Measurements from ENCODE around the gene PAX8.

The PAX8 gene

GRCh38 chr2:113182471-113183260, 96.1 kb downstream of the PAX8 start:
- H3F3A ChIP-seq (ENCODE audit: control insufficient read depth, insufficient read depth), result no peaks in the 10 kb centered on the region
- H3K79me2 ChIP-seq (ENCODE audit: control insufficient read depth, low read length), result peaks cover 86% of the 10 kb centered on the region
- H3K27me3 ChIP-seq (ENCODE audit: control insufficient read depth, low read length), result no peaks in the 10 kb centered on the region
- no peak overlapping the region for H3K4me2 ChIP-seq (ENCODE audit: low read length)
- peaks cover 20% of the 10 kb centered on the region for H4K20me1 ChIP-seq (ENCODE audit: control insufficient read depth, insufficient read depth, low read depth, low read length)
- 0 out of 2 replicates have a peak, but pooled peaks cover 3% of the 10 kb centered on the region for H3K4me1 ChIP-seq (ENCODE audit: control insufficient read depth, low read length)
- no peak overlapping the region for H3K4me3 ChIP-seq (ENCODE audit: low read length)
- H3K9me3 ChIP-seq (ENCODE audit: control insufficient read depth, insufficient read depth, low read length), result no peaks in the 10 kb centered on the region
- no peak overlapping the region for H3K27ac ChIP-seq (ENCODE audit: low read depth, low read length)
- no peaks in the 10 kb centered on the region for H3K9me2 ChIP-seq (replicated peaks; ENCODE audit: control insufficient read depth, low read length)
- no peak for TF ChIP-seq CTCF (IDR thresholded peaks at IDR 0.05; ENCODE audit: low read depth, low read length, poor library complexity, severe bottlenecking)
- no peak for TF ChIP-seq EZH2phosphoT487 (IDR thresholded peaks at IDR 0.05; ENCODE audit: borderline replicate concordance, low read length)
- peaks cover 93% of the 10 kb centered on the region for H3K36me3 ChIP-seq (ENCODE audit: control insufficient read depth, low read length)

- Histone ChIP-seq H3K4me1 (ENCODE audit: control insufficient read depth, low read length) (peaks cover 9% of the 10 kb centered on the region), H3K36me3 (ENCODE audit: control insufficient read depth, low read length) (peaks cover 94% of the 10 kb centered on the region), H3F3A (ENCODE audit: control insufficient read depth, insufficient read depth) (no peaks in the 10 kb centered on the region), H3K9me3 (ENCODE audit: control insufficient read depth, insufficient read depth, low read length) (no peaks in the 10 kb centered on the region), H3K4me3 (ENCODE audit: low read length) (no peak overlapping the region), H3K9me2 (replicated peaks; ENCODE audit: control insufficient read depth, low read length) (no peaks in the 10 kb centered on the region), H4K20me1 (ENCODE audit: control insufficient read depth, insufficient read depth, low read depth, low read length) (peaks cover 32% of the 10 kb centered on the region), H3K27me3 (ENCODE audit: control insufficient read depth, low read length) (no peaks in the 10 kb centered on the region), H3K79me2 (ENCODE audit: control insufficient read depth, low read length) (peaks cover 94% of the 10 kb centered on the region), H3K4me2 (ENCODE audit: low read length) (no peak overlapping the region), H3K27ac (ENCODE audit: low read depth, low read length) (no peak overlapping the region)
- no peak for TF ChIP-seq CTCF (IDR thresholded peaks at IDR 0.05; ENCODE audit: low read depth, low read length, poor library complexity, severe bottlenecking)
- TF ChIP-seq EZH2phosphoT487 (IDR thresholded peaks at IDR 0.05; ENCODE audit: borderline replicate concordance, low read length), result no peak
These were observed 97.3 kb downstream of the PAX8 start for GRCh38 chr2:113181258-113182051.

GRCh38 chr2:113180131-113180946, 98.4 kb downstream of the PAX8 start:
- Histone ChIP-seq H3K9me3 (ENCODE audit: control insufficient read depth, insufficient read depth, low read length) (no peaks in the 10 kb centered on the region), H3K4me3 (ENCODE audit: low read length) (no peak overlapping the region), H3K27me3 (ENCODE audit: control insufficient read depth, low read length) (no peaks in the 10 kb centered on the region), H3K9me2 (replicated peaks; ENCODE audit: control insufficient read depth, low read length) (no peaks in the 10 kb centered on the region), H3K4me2 (ENCODE audit: low read length) (no peak overlapping the region), H3F3A (ENCODE audit: control insufficient read depth, insufficient read depth) (peaks cover 5% of the 10 kb centered on the region; the same call in 1 of the 2 replicates), H3K36me3 (ENCODE audit: control insufficient read depth, low read length) (peaks cover 94% of the 10 kb centered on the region), H3K27ac (ENCODE audit: low read depth, low read length) (no peak overlapping the region), H3K4me1 (ENCODE audit: control insufficient read depth, low read length) (peaks cover 21% of the 10 kb centered on the region), H3K79me2 (ENCODE audit: control insufficient read depth, low read length) (peaks cover 98% of the 10 kb centered on the region), H4K20me1 (ENCODE audit: control insufficient read depth, insufficient read depth, low read depth, low read length) (peaks cover 43% of the 10 kb centered on the region)
- TF ChIP-seq EZH2phosphoT487 (IDR thresholded peaks at IDR 0.05; ENCODE audit: borderline replicate concordance, low read length), result no peak
- TF ChIP-seq CTCF (IDR thresholded peaks at IDR 0.05; ENCODE audit: low read depth, low read length, poor library complexity, severe bottlenecking), result no peak
